Spleen (tissue), 7 donors: ENCODE data around the gene SLC25A29.
"Not testable (repeated sequence)": the region's sequence is repeated elsewhere in the genome, so short reads cannot be mapped to it uniquely, and the experiment has no call there.

Experiments
- CTCF ChIP-seq, 11 experiments: fragments of 200-600 bp in 7 of 11; fragments of 450-650 bp in 4 of 11; sonication (generic) in 4 of 11; IDR thresholded peaks in 8 of 11; conservative IDR thresholded peaks in 3 of 11; 1 replicate in 7 of 11; 2 replicates in 4 of 11; pipeline versions ENCODE4 v1.4.0 to v1.8.0; 2016 to 2021; ENCODE audit warnings: antibody characterized with exemption in 11 of 11, inconsistent platforms in 4 of 11, mild to moderate bottlenecking in 1 of 11
- POLR2A ChIP-seq, 3 donors: fragments of 450-650 bp; IDR thresholded peaks; one replicate each; pipeline ENCODE4 v1.5.1; 2017; ENCODE audit warnings: antibody characterized with exemption in 3 of 3, mild to moderate bottlenecking in 1 of 3
- donor health status: DM: no; HTN: no; CAD: no; lungs with moderate emphysema.
- donor health status: DM: no; HTN: no; CAD: no.
- donor health status: DM: no; HTN: no; CAD: no.

- TF ChIP-seq CTCF (IDR thresholded peaks at IDR 0.05 in 8 of 11, conservative IDR thresholded peaks at IDR 0.05 in 3 of 11); POLR2A (IDR thresholded peaks at IDR 0.05): not testable (repeated sequence)
Observed at GRCh38 chr14:100283436-100283835, 22.8 kb downstream of the SLC25A29 start.
